ENCODE measurements around the gene ULBP1.
"Not testable (repeated sequence)": the region's sequence is repeated elsewhere in the genome, so short reads cannot be mapped to it uniquely, and the experiment has no call there.

ULBP1 gene

GRCh38 chr6:149961728-149962425, 1.9 kb upstream of the ULBP1 start:
- TF ChIP-seq CTCF (IDR thresholded peaks at IDR 0.05; ENCODE audit: low read depth, low read length, missing control alignments) = peak; percentile 36
- no peak overlapping the region for H3K4me3 ChIP-seq (ENCODE audit: low read depth, low read length)
- no peak for DNase-seq (ENCODE audit: low read depth)

- TF ChIP-seq CTCF (IDR thresholded peaks at IDR 0.05; ENCODE audit: low read depth, low read length, missing control alignments) = no peak
- no peak overlapping the region for H3K4me3 ChIP-seq (ENCODE audit: low read depth, low read length)
- no peak for DNase-seq (ENCODE audit: low read depth)
These were observed 1.1 kb upstream of the ULBP1 start for GRCh38 chr6:149962461-149963211.

- peak overlapping the region; percentile 36; the same call in 1 of the 2 replicates for H3K4me3 ChIP-seq (ENCODE audit: low read depth, low read length)
- DNase-seq (ENCODE audit: low read depth) = no peak
These were observed 606 bp upstream of the ULBP1 start for GRCh38 chr6:149963212-149963461.

GRCh38 chr6:149964308-149965193, 808 bp downstream of the ULBP1 start:
- DNase-seq (ENCODE audit: low read depth) = no peak
- no peak overlapping the region; the same call in 1 of the 2 replicates for H3K4me3 ChIP-seq (ENCODE audit: low read depth, low read length)
- TF ChIP-seq CTCF (IDR thresholded peaks at IDR 0.05; ENCODE audit: low read depth, low read length, missing control alignments) = no peak

More at GRCh38 chr6:149963212-149963461, 606 bp upstream of the ULBP1 start:
- no peak for TF ChIP-seq CTCF (IDR thresholded peaks at IDR 0.05; ENCODE audit: low read depth, low read length, missing control alignments)

GRCh38 chr6:149965194-149966020, 1.7 kb downstream of the ULBP1 start:
- H3K4me3 ChIP-seq (ENCODE audit: low read depth, low read length) = no peak overlapping the region
- no peak for TF ChIP-seq CTCF (IDR thresholded peaks at IDR 0.05; ENCODE audit: low read depth, low read length, missing control alignments)
- DNase-seq (ENCODE audit: low read depth) = no peak

GRCh38 chr6:149966319-149966718, 2.6 kb downstream of the ULBP1 start:
- not testable (repeated sequence) for H3K4me3 ChIP-seq (ENCODE audit: low read depth, low read length); DNase-seq (ENCODE audit: low read depth)
